Smooth muscle cell (in vitro differentiated cells): Measurements from ENCODE around the gene ZFPM1. TPM values are rescaled to one million over a fixed set of nuclear protein-coding genes. Genes with fewer than 3 reads are reported as not detected.

Experiments used
- DNase-seq: peaks from one replicate; lab custom pipeline; 2025; ENCODE audit not compliant: unreplicated experiment; lab: John Stamatoyannopoulos, UW
- H2AFZ ChIP-seq: fragments of 200-600 bp; sonication (generic); 2 replicates; pipeline ENCODE4 v1.6.0; 2016; ENCODE audit warnings: antibody characterized with exemption, low read depth, mild to moderate bottlenecking
- H3F3A ChIP-seq: fragments of 200-600 bp; sonication (generic); 2 replicates; pipeline ENCODE4 v1.6.0; 2017; ENCODE audit warnings: antibody characterized with exemption, low read depth
- H3K27ac ChIP-seq: fragments of 200-600 bp; sonication (generic); 2 replicates; pipeline ENCODE4 v1.5.1; 2016; ENCODE audit warnings: low read depth, mild to moderate bottlenecking
- H3K27me3 ChIP-seq: fragments of 200-600 bp; sonication (generic); 2 replicates; pipeline ENCODE4 v1.6.1; 2016; ENCODE audit warnings: low read depth, mild to moderate bottlenecking
- H3K36me3 ChIP-seq: fragments of 200-600 bp; sonication (generic); 2 replicates; pipeline ENCODE4 v1.5.1; 2016; ENCODE audit warnings: low read depth
- H3K4me1 ChIP-seq: fragments of 200-600 bp; sonication (generic); 2 replicates; pipeline ENCODE4 v1.5.1; 2016; ENCODE audit warnings: low read depth
- H3K4me2 ChIP-seq: fragments of 200-600 bp; sonication (generic); 2 replicates; pipeline ENCODE4 v1.6.0; 2016; ENCODE audit warnings: mild to moderate bottlenecking
- H3K4me3 ChIP-seq: fragments of 200-600 bp; sonication (generic); 2 replicates; pipeline ENCODE4 v1.5.1; 2016; ENCODE audit warnings: mild to moderate bottlenecking
- H3K79me2 ChIP-seq: fragments of 200-600 bp; sonication (generic); 2 replicates; pipeline ENCODE4 v1.6.0; 2016; ENCODE audit warnings: low read depth, mild to moderate bottlenecking
- H3K9ac ChIP-seq: fragments of 200-600 bp; sonication (generic); 2 replicates; pipeline ENCODE4 v1.6.0; 2016; ENCODE audit warnings: low read depth
- H3K9me3 ChIP-seq: fragments of 200-600 bp; sonication (generic); replicated peaks from 2 replicates; pipeline ENCODE4 v1.5.1; 2016; ENCODE audit warnings: low read depth
- H4K20me1 ChIP-seq: fragments of 200-600 bp; sonication (generic); 2 replicates; pipeline ENCODE4 v1.6.0; 2016; ENCODE audit warnings: low read depth
- WGBS: methylation state at CpG from one replicate; pipeline ENCODE4 v1.1.7; 2016; ENCODE audit warnings: low lambda C conversion rate; 5-methylcytosine and 5-hydroxymethylcytosine counted together
- polyA plus RNA-seq: library from polyadenylated mRNA; unstranded; fragments of >200 nt; fragmentation: Nextera tagmentation; extraction: Ambion mirVana; gene quantifications from 2 replicates; pipeline ENCODE4 v1.2.1, GENCODE V29; 2016
- total RNA-seq: library from RNA; depleted of rRNA; stranded (reverse); fragments of >200 nt; gene quantifications from 2 replicates; pipeline ENCODE4 v1.2.3, GENCODE V29; 2014
- TF ChIP-seq, protein P1 (sequence below): fragments of 200-600 bp; sonication (generic); IDR thresholded peaks from 2 replicates; pipeline ENCODE4 v1.5.1; 2017; ENCODE audit warnings: borderline replicate concordance, mild to moderate bottlenecking, antibody characterized with exemption; ENCODE audit not compliant: insufficient read depth, poor library complexity, severe bottlenecking

ZFPM1 gene
- total and polyA plus RNA-seq, 2 experiments from 2014 or later: 0.99 to 4.9 TPM

DNA sequence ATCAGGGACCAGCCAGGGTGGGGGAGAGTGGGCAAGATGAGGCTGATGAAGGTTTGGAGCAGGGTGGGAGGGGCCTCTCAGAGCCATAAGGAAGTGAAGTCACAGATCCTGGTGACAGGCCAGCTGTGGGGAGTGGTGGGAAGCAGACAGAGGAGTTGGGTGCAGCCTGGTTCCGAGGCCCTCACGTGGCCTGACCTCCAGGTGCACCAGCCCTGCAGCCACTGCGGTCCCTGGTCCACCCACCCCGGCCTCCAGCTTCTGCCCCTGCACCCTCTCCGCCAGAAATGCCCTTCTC is 3.9 kb upstream of the ZFPM1 start:
- WGBS: 96% methylated on average over 3 of the region's 5 CpGs
- H3K27ac ChIP-seq: no peak overlapping the region
- H3K36me3 ChIP-seq: no peaks in the 10 kb centered on the region
- H3F3A ChIP-seq: no peaks in the 10 kb centered on the region
- peaks cover 4% of the 10 kb centered on the region for H3K4me1 ChIP-seq
- no peak overlapping the region for H3K4me2 ChIP-seq
- H3K9me3 ChIP-seq: no peaks in the 10 kb centered on the region
- TF ChIP-seq, protein P1, sequence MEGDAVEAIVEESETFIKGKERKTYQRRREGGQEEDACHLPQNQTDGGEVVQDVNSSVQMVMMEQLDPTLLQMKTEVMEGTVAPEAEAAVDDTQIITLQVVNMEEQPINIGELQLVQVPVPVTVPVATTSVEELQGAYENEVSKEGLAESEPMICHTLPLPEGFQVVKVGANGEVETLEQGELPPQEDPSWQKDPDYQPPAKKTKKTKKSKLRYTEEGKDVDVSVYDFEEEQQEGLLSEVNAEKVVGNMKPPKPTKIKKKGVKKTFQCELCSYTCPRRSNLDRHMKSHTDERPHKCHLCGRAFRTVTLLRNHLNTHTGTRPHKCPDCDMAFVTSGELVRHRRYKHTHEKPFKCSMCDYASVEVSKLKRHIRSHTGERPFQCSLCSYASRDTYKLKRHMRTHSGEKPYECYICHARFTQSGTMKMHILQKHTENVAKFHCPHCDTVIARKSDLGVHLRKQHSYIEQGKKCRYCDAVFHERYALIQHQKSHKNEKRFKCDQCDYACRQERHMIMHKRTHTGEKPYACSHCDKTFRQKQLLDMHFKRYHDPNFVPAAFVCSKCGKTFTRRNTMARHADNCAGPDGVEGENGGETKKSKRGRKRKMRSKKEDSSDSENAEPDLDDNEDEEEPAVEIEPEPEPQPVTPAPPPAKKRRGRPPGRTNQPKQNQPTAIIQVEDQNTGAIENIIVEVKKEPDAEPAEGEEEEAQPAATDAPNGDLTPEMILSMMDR: no peak
- H3K79me2 ChIP-seq: no peaks in the 10 kb centered on the region
- H3K27me3 ChIP-seq: no peaks in the 10 kb centered on the region
- peaks cover 6% of the 10 kb centered on the region for H4K20me1 ChIP-seq
- no peak overlapping the region for H3K9ac ChIP-seq
- no peak overlapping the region for H3K4me3 ChIP-seq
- DNase-seq: no peak
- no peak overlapping the region for H2AFZ ChIP-seq

DNA sequence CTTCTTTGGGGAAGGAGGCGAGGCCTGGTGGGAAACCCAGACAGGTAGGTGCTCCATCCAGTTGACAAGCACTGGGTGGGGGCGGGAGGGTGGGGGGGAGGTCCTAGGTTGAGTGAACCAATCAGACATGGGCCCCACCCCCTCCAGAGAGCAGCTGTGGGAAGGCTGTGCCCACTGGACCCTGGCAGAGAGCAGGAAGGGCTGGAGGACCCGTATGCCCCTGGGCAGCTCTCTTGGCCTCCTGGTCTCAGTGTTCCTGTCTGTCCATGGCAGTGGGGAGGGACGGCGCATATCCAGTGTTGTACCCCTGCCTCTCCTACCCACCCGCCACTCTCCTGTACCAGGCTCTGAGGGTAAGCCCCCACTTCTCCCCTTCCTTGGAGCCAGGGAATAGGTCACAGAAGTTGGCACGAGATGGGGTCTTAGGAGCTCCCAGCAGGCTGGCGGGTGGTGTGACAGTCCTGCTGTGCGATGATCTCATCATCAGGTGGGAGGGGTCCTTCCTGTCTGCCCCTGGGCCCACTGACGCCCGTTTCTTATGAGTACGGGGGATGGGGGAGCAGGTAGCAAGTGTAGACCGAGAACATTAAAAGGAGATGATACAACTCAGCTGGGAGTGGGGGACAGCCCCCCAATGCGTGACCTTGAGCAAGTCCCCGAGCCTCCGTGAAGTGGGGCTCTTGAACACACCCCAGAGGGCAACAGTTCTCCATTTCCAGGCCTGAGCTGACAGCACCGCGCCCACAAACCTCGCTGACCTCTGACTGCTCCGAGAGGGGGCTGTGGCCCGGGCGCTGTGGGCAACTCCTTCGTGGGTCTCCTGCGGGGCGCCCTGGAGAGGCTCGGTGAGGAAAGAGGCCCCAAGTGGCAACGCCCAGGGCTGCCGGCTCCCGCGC is 1.2 kb upstream of the ZFPM1 start:
- Histone ChIP-seq H3K4me2 (peak overlapping the region; percentile 71), H3K36me3 (no peaks in the 10 kb centered on the region), H3K9me3 (no peaks in the 10 kb centered on the region), H3K4me3 (no peak overlapping the region), H3K27ac (no peak overlapping the region), H2AFZ (no peak overlapping the region), H3F3A (no peaks in the 10 kb centered on the region), H3K9ac (no peak overlapping the region), H3K79me2 (no peaks in the 10 kb centered on the region), H4K20me1 (peaks cover 32% of the 10 kb centered on the region), H3K27me3 (no peaks in the 10 kb centered on the region), H3K4me1 (peaks cover 16% of the 10 kb centered on the region)
- 79% methylated on average over 29 of the region's 30 CpGs for whole genome bisulfite sequencing
- TF ChIP-seq, protein P1: no peak
- DNase-seq: no peak

DNA sequence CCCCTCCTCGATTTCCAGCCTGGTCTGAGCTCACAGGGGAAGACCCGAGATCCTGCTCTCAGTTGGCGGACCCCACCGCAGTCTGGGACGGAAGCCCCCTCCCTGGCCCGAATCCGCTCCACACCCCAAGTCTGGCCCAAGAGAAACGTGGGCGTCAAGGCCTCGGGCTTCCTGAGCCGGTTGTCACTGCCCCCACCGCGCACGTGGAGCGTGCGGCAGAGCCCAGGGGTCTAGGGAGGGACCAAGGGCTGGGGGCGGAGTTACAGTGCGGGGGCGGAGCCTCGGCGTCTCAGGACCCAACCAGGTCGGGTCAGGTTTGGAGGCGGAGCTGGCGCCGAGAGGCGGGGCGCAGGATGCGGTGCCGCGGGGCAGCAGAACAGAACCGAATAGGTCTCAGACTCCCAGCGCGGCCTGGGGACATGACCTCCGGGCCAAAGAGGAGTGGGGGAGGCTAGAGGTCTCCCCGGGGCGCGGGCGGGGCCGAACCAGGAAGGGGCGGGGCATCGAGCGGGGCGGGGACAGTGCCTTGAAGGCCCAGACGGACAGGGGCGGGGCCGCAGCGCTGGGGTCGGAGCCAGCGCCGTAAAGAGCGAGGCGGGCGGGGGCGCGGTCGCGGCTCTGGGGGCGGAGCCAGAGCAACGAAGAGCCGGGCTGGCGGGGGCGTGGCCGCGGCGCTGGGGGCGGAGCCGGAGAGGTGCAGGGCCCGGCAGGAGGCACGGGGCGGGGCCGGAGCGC is 431 bp upstream of the ZFPM1 start:
- TF ChIP-seq, protein P1: no peak
- WGBS: 19% methylated on average over 22 of the region's 72 CpGs
- peak overlapping the region; percentile 71 for H3K4me2 ChIP-seq

More for the DNA sequence above, 431 bp upstream of the ZFPM1 start:
- Histone ChIP-seq H3K79me2 (no peaks in the 10 kb centered on the region), H4K20me1 (peaks cover 40% of the 10 kb centered on the region), H3K4me1 (peaks cover 16% of the 10 kb centered on the region), H2AFZ (peak overlapping the region; percentile 53), H3K4me3 (peak overlapping the region; percentile 65), H3K27ac (no peak overlapping the region), H3K9me3 (no peaks in the 10 kb centered on the region), H3F3A (no peaks in the 10 kb centered on the region), H3K9ac (no peak overlapping the region), H3K36me3 (no peaks in the 10 kb centered on the region), H3K27me3 (no peaks in the 10 kb centered on the region)
- DNase-seq: peak; percentile 99
